H1 (cell line): ENCODE results near the gene CYB5B. TPM values are rescaled to one million over a fixed set of nuclear protein-coding genes. Genes with fewer than 3 reads are reported as not detected.

ENCODE experiments used
- CTCF ChIA-PET: fragments of 300-600 bp; sonication (Branson Sonifier 250); formaldehyde crosslinking; loops from one replicate; lab custom pipeline; 2021; ENCODE audit not compliant: partially characterized antibody; lab: Charles Lee
- POLR2A ChIA-PET: fragments of 300-600 bp; sonication (Branson Sonifier 250); formaldehyde crosslinking; loops from one replicate; lab custom pipeline; 2021; ENCODE audit warnings: inconsistent platforms; ENCODE audit not compliant: partially characterized antibody; lab: Charles Lee
- DNase-seq, 2 experiments: peaks; one replicate each; pipeline versions ENCODE4 v3.0.0 to v3.0.0-alpha.2; 2010 to 2022; ENCODE audit warnings: low spot score in 2 of 2, low read depth in 1 of 2, mixed read lengths in 1 of 2
- FAIRE-seq: peaks from 2 replicates; lab custom pipeline; 2011; peaks lifted over from hg19 to GRCh38; lab: Jason Lieb, UNC
- H2AFZ ChIP-seq: 2 replicates; pipeline ENCODE4 v1.8.1; 2012; ENCODE audit warnings: low read length, inconsistent platforms
- H2AK5ac ChIP-seq: 2 replicates; pipeline ENCODE4 v1.6.1; 2013; ENCODE audit warnings: low read depth, low read length
- H2BK120ac ChIP-seq: replicated peaks from 2 replicates; pipeline ENCODE3; 2013; ENCODE audit warnings: low read depth, low read length, inconsistent platforms
- H2BK12ac ChIP-seq: 2 replicates; pipeline ENCODE4 v1.6.1; 2013; ENCODE audit warnings: low read depth, low read length
- H2BK15ac ChIP-seq: 2 replicates; pipeline ENCODE4 v1.6.1; 2013; ENCODE audit warnings: low read length
- H2BK20ac ChIP-seq: 2 replicates; pipeline ENCODE4 v1.6.1; 2013; ENCODE audit warnings: low read length
- H2BK5ac ChIP-seq: 2 replicates; pipeline ENCODE4 v1.6.1; 2013; ENCODE audit warnings: low read depth, low read length
- H3K14ac ChIP-seq: 2 replicates; pipeline ENCODE4 v1.6.1; 2013; ENCODE audit warnings: inconsistent platforms; ENCODE audit not compliant: insufficient read length
- H3K18ac ChIP-seq: 2 replicates; pipeline ENCODE4 v1.6.1; 2013; ENCODE audit warnings: low read length; ENCODE audit errors: extremely low read depth
- H3K23ac ChIP-seq: 2 replicates; pipeline ENCODE4 v1.6.1; 2013; ENCODE audit warnings: inconsistent platforms; ENCODE audit not compliant: insufficient read length
- H3K23me2 ChIP-seq: 2 replicates; pipeline ENCODE4 v1.6.1; 2013; ENCODE audit warnings: low read depth, low read length
- H3K27ac ChIP-seq: 2 replicates; pipeline ENCODE4 v1.6.1; 2011; ENCODE audit warnings: low read depth, low read length, inconsistent platforms
- H3K27me3 ChIP-seq, 4 experiments: replicated peaks in 1 of 4; 1 replicate in 1 of 4; 2 replicates in 3 of 4; pipeline versions ENCODE4 v1.6.1 to v1.8.1; 2011 to 2013; ENCODE audit warnings: low read length in 3 of 4, mild to moderate bottlenecking in 3 of 4, inconsistent platforms in 2 of 4, mixed read lengths in 2 of 4, moderate library complexity in 1 of 4; ENCODE audit not compliant: control insufficient read depth in 3 of 4, insufficient read depth in 3 of 4; ENCODE audit errors: extremely low read depth in 1 of 4
- H3K36me3 ChIP-seq, 4 experiments: 2 replicates each; pipeline versions ENCODE4 v1.6.1 to v1.8.1; 2011 to 2013; ENCODE audit warnings: mild to moderate bottlenecking in 4 of 4, low read length in 3 of 4, moderate library complexity in 2 of 4, control low read depth in 1 of 4, inconsistent platforms in 1 of 4; ENCODE audit not compliant: insufficient read depth in 4 of 4, control insufficient read depth in 2 of 4
- H3K4ac ChIP-seq: replicated peaks from 2 replicates; pipeline ENCODE3; 2013; ENCODE audit warnings: low read length, low read depth, mixed read lengths, inconsistent platforms; ENCODE audit not compliant: insufficient read length
- H3K4me1 ChIP-seq, 4 experiments: replicated peaks in 1 of 4; 1 replicate in 1 of 4; 2 replicates in 3 of 4; pipeline versions ENCODE4 v1.6.1 to v1.8.1; 2011 to 2013; ENCODE audit warnings: low read length in 3 of 4, inconsistent platforms in 2 of 4, mixed read lengths in 1 of 4; ENCODE audit not compliant: insufficient read depth in 4 of 4, control insufficient read depth in 3 of 4
- H3K4me2 ChIP-seq, 2 experiments: 2 replicates each; pipeline versions ENCODE4 v1.6.1 to v1.8.1; 2011 to 2013; ENCODE audit warnings: low read depth in 2 of 2, low read length in 2 of 2, control low read depth in 1 of 2, inconsistent platforms in 1 of 2, mild to moderate bottlenecking in 1 of 2; ENCODE audit not compliant: insufficient read depth in 1 of 2
- H3K4me3 ChIP-seq, 4 experiments: fragments of 200-600, 300-600 bp in 1 of 4; sonication (generic), shearing (Covaris generic), sonication (Bioruptor Twin) in 1 of 4; 2 replicates each; pipeline versions ENCODE4 v1.5.1 to v1.8.1; 2011 to 2016; ENCODE audit warnings: low read length in 4 of 4, low read depth in 3 of 4, control low read depth in 2 of 4, inconsistent platforms in 2 of 4, mild to moderate bottlenecking in 2 of 4, mixed read lengths in 1 of 4, moderate library complexity in 1 of 4; ENCODE audit not compliant: insufficient read depth in 2 of 4; ENCODE audit errors: extremely low read depth in 1 of 4
- H3K56ac ChIP-seq: replicated peaks from 2 replicates; pipeline ENCODE3; 2013; ENCODE audit warnings: low read depth, mild to moderate bottlenecking, mixed read lengths, low read length, inconsistent platforms; ENCODE audit not compliant: insufficient read length
- H3K79me1 ChIP-seq: 2 replicates; pipeline ENCODE4 v1.6.1; 2013; ENCODE audit warnings: low read depth, low read length, control low read depth
- H3K79me2 ChIP-seq, 2 experiments: 2 replicates each; pipeline versions ENCODE4 v1.6.1 to v1.8.1; 2012 to 2013; ENCODE audit warnings: low read length in 2 of 2, mild to moderate bottlenecking in 2 of 2, inconsistent platforms in 1 of 2; ENCODE audit not compliant: insufficient read depth in 2 of 2, control insufficient read depth in 1 of 2
- H3K9ac ChIP-seq, 4 experiments: replicated peaks in 1 of 4; 1 replicate in 1 of 4; 2 replicates in 3 of 4; pipeline versions ENCODE4 v1.6.1 to v1.8.1; 2011 to 2013; ENCODE audit warnings: low read depth in 3 of 4, low read length in 3 of 4, control low read depth in 2 of 4, mild to moderate bottlenecking in 2 of 4, moderate library complexity in 2 of 4, inconsistent platforms in 1 of 4; ENCODE audit errors: extremely low read depth in 1 of 4
- H3K9me3 ChIP-seq, 2 experiments: 2 replicates each; pipeline versions ENCODE4 v1.6.1 to v1.8.1; 2012 to 2013; ENCODE audit warnings: mild to moderate bottlenecking in 2 of 2, moderate library complexity in 2 of 2, control low read depth in 1 of 2, inconsistent platforms in 1 of 2, low read depth in 1 of 2, low read length in 1 of 2, mixed read lengths in 1 of 2; ENCODE audit not compliant: insufficient read depth in 2 of 2
- H4K20me1 ChIP-seq, 2 experiments: replicated peaks in 1 of 2; 2 replicates each; pipeline versions ENCODE3 to v1.8.1; 2011 to 2013; ENCODE audit warnings: inconsistent platforms in 2 of 2, low read length in 2 of 2, mild to moderate bottlenecking in 1 of 2; ENCODE audit not compliant: insufficient read depth in 2 of 2, control insufficient read depth in 1 of 2
- H4K5ac ChIP-seq: 2 replicates; pipeline ENCODE4 v1.6.1; 2013; ENCODE audit warnings: low read length, low read depth, mixed read lengths, inconsistent platforms; ENCODE audit not compliant: insufficient read length
- H4K8ac ChIP-seq: 2 replicates; pipeline ENCODE4 v1.8.0; 2013; ENCODE audit warnings: mild to moderate bottlenecking, moderate library complexity, low read length, inconsistent platforms; ENCODE audit not compliant: insufficient read depth; ENCODE audit errors: extremely low read depth
- H4K91ac ChIP-seq: replicated peaks from 2 replicates; pipeline ENCODE3; 2013; ENCODE audit warnings: low read length, mixed read lengths, inconsistent platforms; ENCODE audit not compliant: insufficient read length
- BCL11A ChIP-seq, 2 experiments: IDR thresholded peaks; one replicate each; pipeline ENCODE4 v1.6.1; 2011; ENCODE audit warnings: low read depth in 2 of 2, low read length in 2 of 2, mild to moderate bottlenecking in 2 of 2
- HDAC6 ChIP-seq: IDR thresholded peaks from one replicate; pipeline ENCODE4 v1.7.1; 2012; ENCODE audit warnings: low read depth, mild to moderate bottlenecking, inconsistent platforms, low read length, moderate library complexity
- WGBS, 2 experiments: shearing (Covaris generic) in 1 of 2; methylation state at CpG; one replicate each; pipeline versions ENCODE4 v1.1.6 to v1.1.7; 2013 to 2015; ENCODE audit warnings: low lambda C conversion rate in 2 of 2, mixed read lengths in 2 of 2, inconsistent platforms in 1 of 2, low coverage in 1 of 2, missing lambda C conversion rate in 1 of 2; ENCODE audit not compliant: insufficient replicate concordance in 2 of 2, insufficient coverage in 1 of 2, insufficient read length in 1 of 2; ENCODE audit errors: extremely low coverage in 1 of 2, missing lambda C conversion rate in 1 of 2; 5-methylcytosine and 5-hydroxymethylcytosine counted together
- polyA plus RNA-seq, 7 experiments: library from polyadenylated mRNA; depleted of rRNA in 3 of 7; stranded (reverse) in 5 of 7; unstranded in 2 of 7; fragments of >200 nt in 5 of 7; fragments of 200-250 nt in 2 of 7; gene quantifications; 1 replicate in 5 of 7; 2 replicates in 1 of 7; 4 replicates in 1 of 7; pipeline versions ENCODE4 v1.2.1 to v1.2.3, GENCODE V29; 2011 to 2013; ENCODE audit warnings: missing spikeins in 2 of 7, mixed read lengths in 2 of 7
- total RNA-seq: library from RNA; stranded (reverse); fragmentation: NEBNext Ultra II Directional; extraction: Animal tissue kit (Norgen Biotek cat#: 25700); gene quantifications from 2 replicates; pipeline ENCODE4 v1.2.1, GENCODE V29; 2021
- TF ChIP-seq, protein P1 (sequence below): IDR thresholded peaks from 2 replicates; pipeline ENCODE4 v1.6.1; 2012; ENCODE audit warnings: inconsistent platforms

The CYB5B gene
- total and polyA plus RNA-seq, 2 of the 8 experiments (the other 6 are each of a cell fraction or from before 2014, with no cell fraction given): 108 to 127 TPM

DNA sequence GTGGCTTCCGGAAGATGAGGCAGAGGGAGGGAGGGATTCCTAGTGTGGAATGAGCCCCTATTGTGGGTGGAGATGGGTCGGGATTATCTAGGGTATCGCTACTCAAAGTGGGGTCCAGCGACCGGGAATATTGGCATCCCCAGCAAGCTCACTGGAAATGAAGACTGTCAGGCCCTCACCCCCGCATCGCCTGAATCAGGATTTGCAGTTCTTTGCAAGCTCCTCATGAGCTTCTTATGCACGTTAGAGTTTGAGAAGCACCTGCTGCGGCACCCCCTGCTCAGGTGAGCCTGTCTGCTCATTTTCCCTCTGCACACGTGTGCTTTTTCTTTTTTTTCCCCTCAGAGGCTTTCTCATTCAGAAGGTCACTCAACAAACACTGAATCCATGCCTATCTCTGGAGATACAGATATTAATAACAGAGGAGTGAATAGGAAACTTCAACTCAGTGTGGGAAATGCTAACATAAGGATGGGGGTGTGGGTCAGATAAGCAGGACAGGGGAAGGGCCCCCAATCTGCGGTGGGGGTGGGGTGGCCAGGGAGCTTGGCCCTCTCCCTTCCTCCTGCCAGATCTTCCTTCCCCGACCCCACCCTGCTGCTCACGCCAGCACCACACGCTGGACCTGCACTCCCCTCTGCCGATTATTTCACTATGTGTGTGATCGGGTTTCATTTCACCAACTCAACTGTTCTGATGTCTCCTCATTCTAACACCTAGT, 73.6 kb downstream of the CYB5B start:
- whole genome bisulfite sequencing, 2 experiments: 81% methylated on average over 16 of the region's 16 CpGs; no CpG with 5 or more reads in 1 of the 2 experiments
- Histone ChIP-seq H4K20me1 (no peaks in the 10 kb centered on the region), H4K5ac (no peak overlapping the region), H3K4ac (no peak overlapping the region), H4K8ac (no peak overlapping the region; the same call in 1 of the 2 replicates), H3K79me1 (no peaks in the 10 kb centered on the region), H3K36me3 (no peaks in the 10 kb centered on the region), H3K4me2 (no peak overlapping the region), H2BK5ac (no peak overlapping the region), H3K18ac (no peak overlapping the region; the same call in 1 of the 2 replicates), H3K79me2 (no peaks in the 10 kb centered on the region), H2BK12ac (no peak overlapping the region), H2AFZ (peak overlapping the region; percentile 83; the same call in 1 of the 2 replicates), H2BK15ac (no peak overlapping the region), H2AK5ac (no peak overlapping the region), H3K23me2 (no peaks in the 10 kb centered on the region), H3K9me3 (no peaks in the 10 kb centered on the region), H3K27ac (no peak overlapping the region), H4K91ac (no peak overlapping the region), H3K27me3 (no peaks in the 10 kb centered on the region), H3K9ac (no peak overlapping the region), H2BK120ac (no peak overlapping the region), H2BK20ac (no peak overlapping the region), H3K4me1 (no peaks in the 10 kb centered on the region; a peak in 1 of 7 replicates), H3K23ac (no peak overlapping the region), H3K56ac (no peak overlapping the region), H3K4me3 (no peak overlapping the region), H3K14ac (no peak overlapping the region)
- ChIA-PET POLR2A (no interaction called here), CTCF (interaction anchor here (0.9 to 1.3 kb wide), 3 partner anchors 9 to 23 kb away, joined by 3 to 6 read pairs (median 3); no protein-coding TSS in a partner anchor)
- TF ChIP-seq, protein P1, sequence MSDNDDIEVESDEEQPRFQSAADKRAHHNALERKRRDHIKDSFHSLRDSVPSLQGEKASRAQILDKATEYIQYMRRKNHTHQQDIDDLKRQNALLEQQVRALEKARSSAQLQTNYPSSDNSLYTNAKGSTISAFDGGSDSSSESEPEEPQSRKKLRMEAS: no peak
- TF ChIP-seq HDAC6 (no peak), BCL11A (IDR thresholded peaks at IDR 0.05; ENCODE audit: low read depth in 2 of 2, low read length in 2 of 2) (no peak)
- FAIRE-seq: no peak
- no peak for DNase-seq
